ENCODE measurements around the gene BCL2L13. TPM values are rescaled to one million over a fixed set of nuclear protein-coding genes. Genes with fewer than 3 reads are reported as not detected.
A peak's percentile ranks its signal among the peaks of the same experiment; 100 is the strongest.

Gene BCL2L13
- total and polyA plus RNA-seq, 2 experiments from 2014 or later, result 34.4 to 38.6 TPM

- no peaks in the 10 kb centered on the region for H3K27me3 ChIP-seq
- DNase-seq (ENCODE audit: low spot score), result no peak
- no peak for TF ChIP-seq CTCF (IDR thresholded peaks at IDR 0.05; ENCODE audit: poor library complexity)
- TF ChIP-seq EZH2 (IDR thresholded peaks at IDR 0.05; ENCODE audit: borderline replicate concordance), result no peak
Measured at GRCh38 chr22:17716529-17716928, 78.0 kb downstream of the BCL2L13 start.

GRCh38 chr22:17717708-17718107 lies 79.2 kb downstream of the BCL2L13 start:
- Histone ChIP-seq H3K27ac (no peak overlapping the region), H3K79me2 (no peaks in the 10 kb centered on the region)

More at GRCh38 chr22:17716529-17716928, 78.0 kb downstream of the BCL2L13 start:
- Histone ChIP-seq H3K4me3 (no peak overlapping the region), H3K79me2 (no peaks in the 10 kb centered on the region), H3K4me1 (ENCODE audit: insufficient read depth) (no peaks in the 10 kb centered on the region), H3K9me2 (replicated peaks; ENCODE audit: insufficient read depth) (no peaks in the 10 kb centered on the region), H4K20me1 (ENCODE audit: insufficient read depth, poor library complexity, severe bottlenecking) (no peaks in the 10 kb centered on the region), H3K27ac (no peak overlapping the region), H2AFZ (no peak overlapping the region), H3K9me3 (ENCODE audit: low read depth) (no peaks in the 10 kb centered on the region), H3K4me2 (no peak overlapping the region), H3K36me3 (replicated peaks; ENCODE audit: insufficient read depth, low read depth) (no peaks in the 10 kb centered on the region)
- WGBS (ENCODE audit: low lambda C conversion rate, missing lambda C conversion rate), result 92% methylated on average over 3 of the region's 3 CpGs

GRCh38 chr22:17719911-17720310 lies 81.4 kb downstream of the BCL2L13 start:
- no peaks in the 10 kb centered on the region for H3K27me3 ChIP-seq
- no peaks in the 10 kb centered on the region for H3K9me3 ChIP-seq (ENCODE audit: low read depth)
- 92% methylated on average over 5 of the region's 5 CpGs for WGBS (ENCODE audit: low lambda C conversion rate, missing lambda C conversion rate)
- no peak for DNase-seq (ENCODE audit: low spot score)
- H2AFZ ChIP-seq, result no peak overlapping the region
- no peaks in the 10 kb centered on the region for H3K9me2 ChIP-seq (replicated peaks; ENCODE audit: insufficient read depth)
- H3K4me1 ChIP-seq (ENCODE audit: insufficient read depth), result no peaks in the 10 kb centered on the region
- H3K4me3 ChIP-seq, result no peak overlapping the region
- no peaks in the 10 kb centered on the region for H3K36me3 ChIP-seq (replicated peaks; ENCODE audit: insufficient read depth, low read depth)
- TF ChIP-seq EZH2phosphoT487 (IDR thresholded peaks at IDR 0.05; ENCODE audit: low read depth, severe bottlenecking, unreplicated experiment), result no peak
- no peaks in the 10 kb centered on the region for H3K79me2 ChIP-seq
- H3K4me2 ChIP-seq, result no peak overlapping the region
- no peak overlapping the region for H3K27ac ChIP-seq
- no peaks in the 10 kb centered on the region for H4K20me1 ChIP-seq (ENCODE audit: insufficient read depth, poor library complexity, severe bottlenecking)

More at GRCh38 chr22:17717708-17718107, 79.2 kb downstream of the BCL2L13 start:
- no peaks in the 10 kb centered on the region for H4K20me1 ChIP-seq (ENCODE audit: insufficient read depth, poor library complexity, severe bottlenecking)
- no peaks in the 10 kb centered on the region for H3K9me3 ChIP-seq (ENCODE audit: low read depth)
- H3K4me3 ChIP-seq, result no peak overlapping the region
- no peaks in the 10 kb centered on the region for H3K36me3 ChIP-seq (replicated peaks; ENCODE audit: insufficient read depth, low read depth)
- WGBS (ENCODE audit: low lambda C conversion rate, missing lambda C conversion rate), result 94% methylated on average over 4 of the region's 4 CpGs
- no peak for DNase-seq (ENCODE audit: low spot score)
- no peak overlapping the region for H3K4me2 ChIP-seq
- no peaks in the 10 kb centered on the region for H3K9me2 ChIP-seq (replicated peaks; ENCODE audit: insufficient read depth)
- H2AFZ ChIP-seq, result no peak overlapping the region
- TF ChIP-seq EZH2 (IDR thresholded peaks at IDR 0.05; ENCODE audit: borderline replicate concordance) (no peak), CTCF (IDR thresholded peaks at IDR 0.05; ENCODE audit: poor library complexity) (no peak), EZH2phosphoT487 (IDR thresholded peaks at IDR 0.05; ENCODE audit: low read depth, severe bottlenecking, unreplicated experiment) (no peak)
- no peaks in the 10 kb centered on the region for H3K4me1 ChIP-seq (ENCODE audit: insufficient read depth)
- H3K27me3 ChIP-seq, result no peaks in the 10 kb centered on the region

- H4K20me1 ChIP-seq (ENCODE audit: insufficient read depth, poor library complexity, severe bottlenecking), result no peaks in the 10 kb centered on the region
- no peak for DNase-seq (ENCODE audit: low spot score)
- no peaks in the 10 kb centered on the region for H3K79me2 ChIP-seq
- no peaks in the 10 kb centered on the region for H3K4me1 ChIP-seq (ENCODE audit: insufficient read depth)
- no peak overlapping the region for H2AFZ ChIP-seq
- no peaks in the 10 kb centered on the region for H3K9me2 ChIP-seq (replicated peaks; ENCODE audit: insufficient read depth)
- H3K4me2 ChIP-seq, result no peak overlapping the region
- no peak for TF ChIP-seq EZH2 (IDR thresholded peaks at IDR 0.05; ENCODE audit: borderline replicate concordance)
- no peak for TF ChIP-seq EZH2phosphoT487 (IDR thresholded peaks at IDR 0.05; ENCODE audit: low read depth, severe bottlenecking, unreplicated experiment)
- TF ChIP-seq CTCF (IDR thresholded peaks at IDR 0.05; ENCODE audit: poor library complexity), result no peak
- no peak overlapping the region for H3K4me3 ChIP-seq
- peak overlapping the region; percentile 76 for H3K27ac ChIP-seq
- WGBS (ENCODE audit: low lambda C conversion rate, missing lambda C conversion rate), result 94% methylated on average over 5 of the region's 5 CpGs
- no peaks in the 10 kb centered on the region for H3K36me3 ChIP-seq (replicated peaks; ENCODE audit: insufficient read depth, low read depth)
- H3K9me3 ChIP-seq (ENCODE audit: low read depth), result no peaks in the 10 kb centered on the region
- no peaks in the 10 kb centered on the region for H3K27me3 ChIP-seq
Measured at GRCh38 chr22:17724241-17724640, 85.7 kb downstream of the BCL2L13 start.

Measured in hepatocyte (in vitro differentiated cells).